ENCODE data around the gene LONRF2. TPM values are rescaled to one million over a fixed set of nuclear protein-coding genes. Genes with fewer than 3 reads are reported as not detected.
A peak's percentile ranks its signal among the peaks of the same experiment; 100 is the strongest.

LONRF2 gene
- total RNA-seq, 1 donor from 2014 or later = under 0.01 TPM

GRCh38 chr2:100301881-100302584, 20.3 kb downstream of the LONRF2 start:
- DNase-seq (ENCODE audit: extremely low read depth, low read depth, low spot score) = no peak

- DNase-seq (ENCODE audit: extremely low read depth, low read depth, low spot score) = no peak
Observed at GRCh38 chr2:100299548-100299947, 22.8 kb downstream of the LONRF2 start.

GRCh38 chr2:100297511-100297910, 24.8 kb downstream of the LONRF2 start:
- no peak for DNase-seq (ENCODE audit: extremely low read depth, low read depth, low spot score)

DNA sequence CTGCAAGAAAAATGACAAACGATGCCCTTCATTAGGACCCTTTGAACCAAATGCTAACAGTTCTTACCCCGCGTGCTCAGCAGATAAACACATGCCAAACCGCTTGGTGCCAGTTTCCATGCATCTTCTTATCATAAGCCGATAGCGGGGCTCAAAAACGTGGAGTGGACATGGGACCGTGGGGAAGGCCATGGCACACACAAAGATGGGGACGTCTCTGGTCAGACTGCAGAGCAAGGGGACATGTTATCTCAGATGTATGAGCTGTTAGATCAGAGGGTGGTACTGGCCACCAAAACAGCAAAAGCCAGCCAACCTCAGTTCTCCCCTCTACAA, 28.2 kb downstream of the LONRF2 start:
- no peak for DNase-seq (ENCODE audit: extremely low read depth, low read depth, low spot score)

DNA sequence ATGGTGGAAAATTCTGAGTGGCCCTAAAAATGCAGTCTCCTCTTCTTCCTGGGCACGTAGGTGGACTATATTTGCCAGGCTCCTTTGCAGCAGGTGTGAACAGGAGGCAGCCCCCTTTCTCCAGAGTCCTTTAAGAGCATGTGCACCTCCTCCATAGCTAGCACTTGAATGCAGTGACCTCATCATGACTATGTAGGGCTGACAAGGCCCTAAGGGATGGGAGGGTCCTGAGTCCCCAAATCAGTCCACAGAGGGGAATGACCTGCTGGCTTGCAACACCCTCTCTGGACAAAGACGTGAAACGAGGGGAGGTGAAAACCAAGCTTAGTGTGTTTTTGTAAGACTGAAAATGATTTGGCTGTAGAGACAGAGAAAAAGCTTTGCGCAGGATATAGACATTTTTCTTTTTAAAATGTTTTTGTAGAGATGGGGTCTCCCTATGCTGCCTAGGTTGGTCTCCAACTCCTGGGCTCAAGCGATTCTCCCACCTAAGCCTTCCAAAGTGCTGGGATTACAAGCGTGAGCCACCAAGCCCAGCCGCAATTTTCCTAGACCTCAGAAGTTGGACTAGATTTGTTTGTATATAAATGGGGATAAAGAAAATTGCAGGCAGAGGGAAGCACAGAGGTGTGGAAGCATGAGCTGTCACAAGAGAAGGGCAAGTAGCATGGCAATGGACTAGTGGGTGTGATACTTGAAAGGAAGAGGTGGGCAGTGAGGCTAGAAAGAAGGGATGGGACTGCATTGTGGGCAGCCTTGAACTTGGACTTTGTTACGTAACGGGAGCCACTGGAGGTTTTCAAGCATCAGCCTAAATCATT, 28.8 kb downstream of the LONRF2 start:
- DNase-seq (ENCODE audit: extremely low read depth, low read depth, low spot score) = no peak

DNA sequence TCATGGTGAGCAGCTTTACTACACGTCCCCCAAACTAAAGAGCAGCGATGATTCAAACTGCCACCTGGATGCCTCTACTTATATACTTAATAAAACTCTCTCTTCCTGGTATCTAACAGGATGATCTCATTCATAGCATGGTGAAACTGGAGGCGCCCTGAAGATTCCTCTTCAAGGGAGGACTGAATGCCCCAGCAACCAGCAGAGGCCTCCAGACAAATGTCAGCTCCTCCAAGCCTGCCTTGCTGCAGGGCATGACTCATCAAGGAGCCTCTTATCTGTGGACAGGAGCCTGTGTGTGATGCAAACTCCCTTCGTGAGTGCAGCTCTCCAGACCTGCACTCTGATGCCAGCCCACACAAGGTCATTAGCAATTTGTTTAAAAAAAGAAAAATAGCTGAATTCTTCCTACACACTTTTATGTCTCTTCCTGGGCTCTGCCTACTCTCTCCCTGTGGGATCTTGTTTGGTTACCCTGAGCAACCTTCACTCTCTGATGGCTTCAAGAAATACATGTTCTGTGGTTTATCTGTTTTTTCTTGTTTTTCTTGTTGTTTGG, 30.2 kb downstream of the LONRF2 start:
- no peak for DNase-seq (ENCODE audit: extremely low read depth, low read depth, low spot score)

- peak; percentile 42 for DNase-seq (ENCODE audit: extremely low read depth, low read depth, low spot score)
Observed at GRCh38 chr2:100291152-100291970, 30.9 kb downstream of the LONRF2 start.

GRCh38 chr2:100290718-100291151, 31.6 kb downstream of the LONRF2 start:
- no peak for DNase-seq (ENCODE audit: extremely low read depth, low read depth, low spot score)

- no peak for DNase-seq (ENCODE audit: extremely low read depth, low read depth, low spot score)
Observed at GRCh38 chr2:100289020-100289419, 33.3 kb downstream of the LONRF2 start.

DNA sequence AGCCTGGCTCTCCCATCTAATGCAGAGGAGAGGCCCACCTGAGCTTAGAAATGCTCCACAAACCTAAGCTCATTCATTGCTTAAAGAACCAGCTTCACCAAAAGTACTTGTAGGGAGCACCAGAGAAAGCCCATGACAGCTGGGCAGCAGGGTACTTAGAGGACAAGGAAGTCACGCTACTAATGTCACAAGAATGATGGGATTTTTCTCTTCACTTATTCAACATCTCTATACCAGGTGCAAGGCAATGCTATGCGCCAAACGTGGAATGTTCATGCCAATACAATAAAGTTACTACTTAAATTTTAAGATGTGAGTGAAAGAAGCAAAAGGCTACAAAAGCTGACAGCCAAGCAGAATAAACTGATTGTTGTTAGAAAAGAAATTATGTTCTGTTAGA, 36.0 kb downstream of the LONRF2 start:
- DNase-seq (ENCODE audit: extremely low read depth, low read depth, low spot score) = no peak

- peak; percentile 51 for DNase-seq (ENCODE audit: extremely low read depth, low read depth, low spot score)
Observed at GRCh38 chr2:100285691-100286090, 36.6 kb downstream of the LONRF2 start.

DNA sequence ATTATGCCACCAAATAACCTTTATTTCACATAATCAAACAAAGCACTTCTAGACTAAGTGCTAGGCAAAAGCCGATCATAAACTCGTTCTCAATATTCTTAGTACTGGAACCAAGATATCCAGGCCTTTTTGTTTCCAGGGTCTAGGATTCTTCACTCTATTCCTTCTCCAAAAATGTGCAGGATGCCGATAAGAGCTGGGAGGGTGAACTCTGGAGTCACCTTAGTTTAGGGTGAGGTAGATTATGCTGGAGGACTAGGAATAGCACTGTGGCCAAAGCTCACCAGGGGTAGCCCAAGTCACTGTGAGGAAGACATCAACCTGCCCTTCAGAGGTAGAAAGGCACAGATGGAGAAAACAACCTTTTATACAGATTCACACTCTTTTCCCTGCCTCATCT, 37.3 kb downstream of the LONRF2 start:
- no peak for DNase-seq (ENCODE audit: extremely low read depth, low read depth, low spot score)

DNA sequence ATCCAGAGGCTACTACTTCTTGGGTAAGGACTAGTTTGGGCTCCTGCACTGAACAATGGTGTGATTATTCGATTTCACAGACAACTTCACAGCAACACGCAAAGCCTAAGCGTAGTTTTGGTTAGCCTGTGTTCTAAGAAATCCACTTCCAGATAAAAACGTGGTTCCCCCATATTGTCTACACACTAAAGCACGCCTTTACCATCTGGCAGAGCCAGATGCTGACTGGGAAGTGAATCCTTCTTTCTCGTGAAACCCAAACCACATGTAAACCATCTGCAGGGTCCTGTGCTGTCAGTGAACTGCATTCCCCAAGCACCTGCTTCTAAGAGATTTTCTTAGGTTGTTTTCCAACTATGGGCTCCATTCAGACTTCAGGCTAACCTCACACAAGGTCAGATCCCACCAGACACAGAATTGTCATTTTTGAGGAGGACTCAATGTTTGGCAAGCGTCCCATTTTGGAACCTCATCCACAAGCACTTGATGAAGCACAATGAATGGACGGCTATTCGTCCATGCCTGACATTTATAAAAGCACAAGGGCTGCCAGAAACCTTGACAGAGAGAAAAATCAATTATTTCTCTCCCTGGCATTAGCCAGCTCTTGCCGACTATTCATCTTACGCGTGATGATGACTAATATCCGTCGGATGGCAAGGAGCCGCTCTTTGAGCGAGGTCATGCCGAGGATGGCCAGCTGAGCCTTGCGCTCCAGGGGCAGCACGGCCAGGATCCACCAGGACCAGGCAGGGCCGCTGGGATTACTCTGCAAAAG, 38.4 kb downstream of the LONRF2 start:
- no peak for DNase-seq (ENCODE audit: extremely low read depth, low read depth, low spot score)

DNA sequence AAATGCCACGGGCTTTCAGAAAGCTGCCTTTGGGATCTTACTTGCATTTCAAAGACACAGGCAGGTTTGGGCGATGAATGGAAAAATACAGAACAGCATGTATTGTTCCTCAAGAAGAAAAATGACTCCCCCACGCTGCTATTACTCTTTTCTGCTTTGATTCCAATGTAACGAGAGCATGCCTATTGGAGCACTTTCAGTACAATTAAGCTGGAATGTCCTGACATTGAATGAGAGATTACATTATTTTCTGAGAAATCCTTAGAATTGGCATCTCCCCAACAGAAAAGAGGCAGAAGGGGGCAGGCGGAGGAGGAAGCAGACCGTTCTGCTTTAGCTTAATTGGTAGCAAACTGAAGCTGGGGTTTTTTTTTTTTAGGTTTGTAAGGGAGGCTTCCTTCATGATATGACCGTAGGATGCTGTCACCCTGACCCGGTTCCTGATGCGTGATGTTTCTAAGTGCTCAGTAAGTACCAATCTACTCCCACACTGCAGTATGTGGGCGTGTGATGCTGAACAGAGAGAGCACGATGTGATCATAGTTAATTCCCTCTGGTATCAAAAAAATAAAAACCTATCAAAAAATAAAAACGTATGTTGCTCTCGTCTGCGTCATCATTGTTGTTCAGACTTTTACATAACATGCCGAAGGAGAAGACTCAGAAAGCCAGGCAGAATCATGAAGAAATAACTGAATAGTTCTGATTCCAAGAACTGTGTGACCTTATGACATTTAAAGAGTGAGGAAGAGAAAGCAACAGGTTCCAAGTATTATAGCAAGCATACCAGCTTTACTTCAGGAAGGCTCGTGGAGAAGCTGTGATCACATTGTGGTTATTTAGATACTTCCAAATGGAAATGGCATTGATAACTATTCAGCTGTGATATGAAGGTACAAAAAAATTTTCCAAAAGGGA, 40.5 kb downstream of the LONRF2 start:
- peak; percentile 34 for DNase-seq (ENCODE audit: extremely low read depth, low read depth, low spot score)

DNA sequence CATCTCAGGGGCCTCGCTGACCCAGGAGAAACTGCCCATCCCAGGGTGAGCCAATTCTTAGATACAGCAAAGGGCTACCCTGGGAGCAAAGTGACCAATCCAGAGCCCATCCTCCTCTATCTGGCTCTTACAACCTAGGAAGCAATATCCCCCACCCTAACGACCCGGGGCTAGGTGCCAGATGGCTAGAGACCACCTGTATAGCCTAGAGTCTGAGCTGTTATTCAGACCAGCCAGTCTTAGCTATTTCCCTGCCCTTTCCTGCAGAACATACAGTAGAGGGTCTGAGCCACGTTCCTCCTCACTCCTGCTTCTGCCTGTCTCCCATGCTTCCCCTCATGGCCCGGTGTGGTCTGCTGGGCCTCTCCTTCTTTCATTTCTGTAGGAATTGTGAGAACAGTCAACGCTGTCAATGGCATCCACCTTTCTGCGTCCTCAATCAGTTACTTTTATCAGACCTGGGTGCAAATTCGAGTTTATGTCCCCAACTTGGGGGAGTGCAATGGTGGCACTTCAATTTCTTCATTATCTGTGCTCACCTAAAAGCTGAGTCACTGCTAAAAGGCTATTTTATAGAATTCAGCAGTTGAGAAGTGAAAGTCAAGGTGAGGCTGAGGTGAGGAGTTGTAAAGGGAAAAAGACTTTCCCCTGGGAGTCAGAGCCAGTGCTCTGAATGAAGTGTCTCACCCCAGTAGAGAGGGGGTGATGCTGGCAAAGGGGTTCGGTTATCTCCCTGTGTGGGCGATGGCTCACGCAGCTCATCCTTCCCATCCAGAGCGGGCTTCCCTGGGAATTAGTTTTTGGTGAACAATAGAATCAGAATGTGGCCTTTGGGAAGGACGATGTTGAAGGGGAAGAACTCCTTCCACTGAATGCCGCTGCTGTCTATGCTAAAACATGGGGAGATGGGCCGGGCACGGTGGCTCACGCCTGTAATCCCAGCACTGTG, 42.4 kb downstream of the LONRF2 start:
- DNase-seq (ENCODE audit: extremely low read depth, low read depth, low spot score) = no peak

DNA sequence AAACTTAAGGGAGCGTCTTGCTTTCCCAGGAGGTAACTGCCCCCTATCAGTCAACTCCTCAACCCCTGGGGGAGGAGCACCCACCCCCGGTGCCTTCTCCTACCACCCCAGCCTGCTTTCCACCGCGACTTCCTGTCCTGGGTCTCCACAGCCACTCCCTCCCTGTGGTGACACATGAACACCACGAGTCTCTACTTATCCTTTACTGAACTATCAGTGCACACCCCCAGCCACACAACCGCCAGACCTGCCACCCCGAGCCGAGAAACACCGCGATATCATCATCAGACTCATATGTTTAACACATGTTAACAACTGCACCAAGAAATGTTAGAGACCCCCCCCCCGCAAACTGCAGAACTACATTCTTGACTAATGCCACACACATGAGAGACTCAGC, 43.3 kb downstream of the LONRF2 start:
- DNase-seq (ENCODE audit: extremely low read depth, low read depth, low spot score) = no peak

GRCh38 chr2:100278501-100278900, 43.8 kb downstream of the LONRF2 start:
- no peak for DNase-seq (ENCODE audit: extremely low read depth, low read depth, low spot score)

GRCh38 chr2:100277540-100278207, 44.6 kb downstream of the LONRF2 start:
- DNase-seq (ENCODE audit: extremely low read depth, low read depth, low spot score) = no peak
